Measurements from ENCODE around the gene CPED1.

DNA sequence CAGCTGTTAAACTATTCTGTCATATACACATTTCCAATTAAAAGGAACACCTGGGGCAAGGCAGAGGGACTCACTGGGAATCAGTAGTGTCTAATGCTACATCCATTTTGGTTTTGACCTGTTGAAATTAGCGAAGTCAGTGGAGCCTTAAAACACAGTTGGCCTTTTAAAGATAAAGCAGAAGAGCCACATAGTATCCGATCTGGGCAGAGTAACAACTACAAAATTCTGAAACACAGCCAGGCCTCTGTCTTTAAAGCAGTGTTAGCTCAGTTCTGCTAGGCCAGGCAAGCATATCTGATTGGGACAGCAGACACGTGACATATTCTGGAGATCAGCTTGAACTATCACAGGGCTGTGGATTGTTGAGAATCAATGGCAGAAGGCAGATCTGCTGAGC is 222.7 kb downstream of the CPED1 start:
- TF ChIP-seq, protein P1, sequence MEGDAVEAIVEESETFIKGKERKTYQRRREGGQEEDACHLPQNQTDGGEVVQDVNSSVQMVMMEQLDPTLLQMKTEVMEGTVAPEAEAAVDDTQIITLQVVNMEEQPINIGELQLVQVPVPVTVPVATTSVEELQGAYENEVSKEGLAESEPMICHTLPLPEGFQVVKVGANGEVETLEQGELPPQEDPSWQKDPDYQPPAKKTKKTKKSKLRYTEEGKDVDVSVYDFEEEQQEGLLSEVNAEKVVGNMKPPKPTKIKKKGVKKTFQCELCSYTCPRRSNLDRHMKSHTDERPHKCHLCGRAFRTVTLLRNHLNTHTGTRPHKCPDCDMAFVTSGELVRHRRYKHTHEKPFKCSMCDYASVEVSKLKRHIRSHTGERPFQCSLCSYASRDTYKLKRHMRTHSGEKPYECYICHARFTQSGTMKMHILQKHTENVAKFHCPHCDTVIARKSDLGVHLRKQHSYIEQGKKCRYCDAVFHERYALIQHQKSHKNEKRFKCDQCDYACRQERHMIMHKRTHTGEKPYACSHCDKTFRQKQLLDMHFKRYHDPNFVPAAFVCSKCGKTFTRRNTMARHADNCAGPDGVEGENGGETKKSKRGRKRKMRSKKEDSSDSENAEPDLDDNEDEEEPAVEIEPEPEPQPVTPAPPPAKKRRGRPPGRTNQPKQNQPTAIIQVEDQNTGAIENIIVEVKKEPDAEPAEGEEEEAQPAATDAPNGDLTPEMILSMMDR (conservative IDR thresholded peaks at IDR 0.05; ENCODE audit: low read depth, low read length): no peak
- TF ChIP-seq EZH2 (IDR thresholded peaks at IDR 0.05; ENCODE audit: low read length, unreplicated experiment): no peak

Measured in PC-3 (cell line).